ENCODE data around the gene GKAP1.

DNA sequence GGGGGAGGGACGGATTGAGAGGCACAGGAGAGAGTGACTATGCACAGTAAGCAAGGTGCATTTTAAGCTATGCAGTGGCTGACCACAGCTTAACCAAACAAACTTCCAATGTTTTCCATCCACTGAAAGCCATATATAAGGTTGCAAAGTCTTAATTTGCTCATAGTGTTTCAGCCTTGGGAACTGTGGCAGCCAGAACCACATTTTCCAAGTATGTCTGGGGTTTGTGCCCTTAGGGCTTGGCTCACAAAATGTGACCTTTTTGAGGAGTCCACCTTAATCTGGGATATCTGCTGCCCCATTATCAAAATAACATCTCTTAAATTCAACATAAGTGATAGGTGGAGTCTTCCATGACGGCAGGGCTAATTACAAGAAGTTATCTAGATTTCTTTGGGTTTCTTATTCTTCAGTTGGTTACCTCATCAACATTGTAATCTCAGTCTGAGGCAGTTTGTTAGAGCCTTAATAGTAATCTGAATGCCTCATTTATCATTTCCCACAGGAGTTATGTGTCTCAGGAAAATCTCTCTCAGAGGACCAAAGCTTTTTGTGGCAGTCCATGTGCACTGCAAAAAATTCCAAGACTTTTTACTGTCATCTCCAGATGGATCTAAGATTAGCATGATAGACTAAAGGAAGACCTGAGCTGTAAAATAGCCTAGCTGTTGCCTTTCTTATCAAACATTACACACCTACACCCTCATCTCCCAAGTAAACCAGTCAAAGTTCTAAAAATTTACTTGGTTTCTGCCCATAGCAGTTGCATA lies 94.7 kb downstream of the GKAP1 start:
- no peak for TF ChIP-seq EZH2 (optimal IDR thresholded peaks at IDR 0.05; ENCODE audit: low read depth, low read length)
- TF ChIP-seq, protein P1, sequence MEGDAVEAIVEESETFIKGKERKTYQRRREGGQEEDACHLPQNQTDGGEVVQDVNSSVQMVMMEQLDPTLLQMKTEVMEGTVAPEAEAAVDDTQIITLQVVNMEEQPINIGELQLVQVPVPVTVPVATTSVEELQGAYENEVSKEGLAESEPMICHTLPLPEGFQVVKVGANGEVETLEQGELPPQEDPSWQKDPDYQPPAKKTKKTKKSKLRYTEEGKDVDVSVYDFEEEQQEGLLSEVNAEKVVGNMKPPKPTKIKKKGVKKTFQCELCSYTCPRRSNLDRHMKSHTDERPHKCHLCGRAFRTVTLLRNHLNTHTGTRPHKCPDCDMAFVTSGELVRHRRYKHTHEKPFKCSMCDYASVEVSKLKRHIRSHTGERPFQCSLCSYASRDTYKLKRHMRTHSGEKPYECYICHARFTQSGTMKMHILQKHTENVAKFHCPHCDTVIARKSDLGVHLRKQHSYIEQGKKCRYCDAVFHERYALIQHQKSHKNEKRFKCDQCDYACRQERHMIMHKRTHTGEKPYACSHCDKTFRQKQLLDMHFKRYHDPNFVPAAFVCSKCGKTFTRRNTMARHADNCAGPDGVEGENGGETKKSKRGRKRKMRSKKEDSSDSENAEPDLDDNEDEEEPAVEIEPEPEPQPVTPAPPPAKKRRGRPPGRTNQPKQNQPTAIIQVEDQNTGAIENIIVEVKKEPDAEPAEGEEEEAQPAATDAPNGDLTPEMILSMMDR (IDR thresholded peaks at IDR 0.05; ENCODE audit: low read length), result no peak

Data from MM.1S (cell line).